Activated naive CD8-positive, alpha-beta T cell treated with anti-CD3 and anti-CD28 coated beads, Interleukin-2, amount 50 U/mL, for 24 hours (primary cell): ENCODE measurements around the gene AFF1.
"Not testable (repeated sequence)": the region's sequence is repeated elsewhere in the genome, so short reads cannot be mapped to it uniquely, and the experiment has no call there.

Source experiments
- ATAC-seq: fragments of 150-1000 bp; cut with Tn5 transposase; one replicate; pipeline ENCODE4 v1.10.0; 2021
- DNase-seq: peaks from one replicate; pipeline ENCODE4 v3.0.0; 2021
- H3K27ac Mint-ChIP-seq: one replicate; pipeline ENCODE4 v1.8.0; 2021; ENCODE audit warnings: mild to moderate bottlenecking, mixed read lengths
- H3K27me3 Mint-ChIP-seq: one replicate; pipeline ENCODE4 v1.8.0; 2021; ENCODE audit warnings: mixed read lengths
- H3K36me3 Mint-ChIP-seq: one replicate; pipeline ENCODE4 v1.8.0; 2021; ENCODE audit warnings: low read depth, mixed read lengths
- H3K4me1 Mint-ChIP-seq: one replicate; pipeline ENCODE4 v1.8.0; 2021; ENCODE audit warnings: mixed read lengths
- H3K4me3 Mint-ChIP-seq: one replicate; pipeline ENCODE4 v1.8.0; 2021; ENCODE audit warnings: mild to moderate bottlenecking, moderate library complexity, mixed read lengths
- H3K9me3 Mint-ChIP-seq: one replicate; pipeline ENCODE4 v1.8.0; 2021; ENCODE audit warnings: mixed read lengths

AFF1 gene

GRCh38 chr4:87032884-87033533 is 98.2 kb downstream of the AFF1 start:
- Mint-ChIP-seq H3K36me3 (no peaks in the 10 kb centered on the region), H3K27ac (no peak overlapping the region), H3K4me1 (peaks cover 38% of the 10 kb centered on the region), H3K27me3 (no peaks in the 10 kb centered on the region), H3K4me3 (no peak overlapping the region), H3K9me3 (no peaks in the 10 kb centered on the region)
- DNase-seq (no peak), ATAC-seq (no peak)

DNA sequence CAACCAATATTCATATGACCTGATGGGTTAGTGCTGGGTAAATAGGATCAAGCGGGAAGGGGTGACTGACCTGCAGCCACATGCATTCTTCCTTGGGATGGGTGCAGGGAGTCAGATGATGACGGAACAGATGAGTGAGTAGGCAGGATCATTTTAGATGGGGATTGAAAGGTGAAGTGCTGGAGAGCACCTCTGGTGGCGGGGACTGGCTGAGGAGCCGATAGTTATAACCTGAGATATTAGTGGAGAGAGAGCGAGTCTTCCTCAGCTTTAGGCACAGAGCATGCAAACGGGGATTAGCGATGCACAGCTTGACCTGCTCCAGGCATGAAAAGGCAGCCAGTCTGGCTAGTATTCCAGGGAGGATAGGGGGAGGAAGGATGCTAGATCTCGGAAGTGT is 99.1 kb downstream of the AFF1 start:
- no peaks in the 10 kb centered on the region for H3K36me3 Mint-ChIP-seq
- no peak overlapping the region for H3K4me3 Mint-ChIP-seq
- no peaks in the 10 kb centered on the region for H3K27me3 Mint-ChIP-seq
- ATAC-seq: no peak
- no peak overlapping the region for H3K27ac Mint-ChIP-seq
- DNase-seq: no peak
- H3K4me1 Mint-ChIP-seq: peaks cover 44% of the 10 kb centered on the region
- no peaks in the 10 kb centered on the region for H3K9me3 Mint-ChIP-seq

- ATAC-seq (peak; percentile 70), DNase-seq (no peak)
- Mint-ChIP-seq H3K36me3 (no peaks in the 10 kb centered on the region), H3K27me3 (no peaks in the 10 kb centered on the region), H3K27ac (peak overlapping the region; percentile 30), H3K4me3 (no peak overlapping the region), H3K4me1 (peaks cover 45% of the 10 kb centered on the region), H3K9me3 (no peaks in the 10 kb centered on the region)
These were observed 99.7 kb downstream of the AFF1 start for GRCh38 chr4:87034527-87034926.

GRCh38 chr4:87035881-87036509 is 101.2 kb downstream of the AFF1 start:
- Mint-ChIP-seq H3K9me3 (no peaks in the 10 kb centered on the region), H3K27me3 (no peaks in the 10 kb centered on the region), H3K36me3 (no peaks in the 10 kb centered on the region), H3K27ac (no peak overlapping the region), H3K4me1 (peaks cover 42% of the 10 kb centered on the region), H3K4me3 (no peak overlapping the region)
- DNase-seq: no peak
- ATAC-seq: no peak

DNA sequence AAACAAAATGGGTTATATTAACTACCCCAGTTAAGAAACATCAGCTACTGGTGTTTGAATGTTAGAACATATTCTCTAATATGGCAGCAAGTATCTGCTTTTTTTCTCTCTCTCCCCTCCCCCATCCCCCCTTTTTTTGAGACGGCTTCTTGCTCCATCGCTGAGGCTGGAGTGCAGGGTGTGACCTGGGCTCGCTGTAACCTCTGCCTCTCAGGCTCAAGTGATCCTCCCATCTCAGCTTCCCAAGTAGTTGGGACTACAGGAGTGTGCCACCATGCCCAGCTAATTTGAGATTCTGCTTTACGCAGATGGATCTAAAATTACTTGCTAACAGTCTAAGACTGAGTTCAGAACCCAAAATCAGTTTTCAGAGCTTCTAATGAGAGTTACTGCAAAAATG is 101.9 kb downstream of the AFF1 start:
- H3K27me3 Mint-ChIP-seq: no peaks in the 10 kb centered on the region
- no peak overlapping the region for H3K4me3 Mint-ChIP-seq
- no peaks in the 10 kb centered on the region for H3K36me3 Mint-ChIP-seq
- H3K9me3 Mint-ChIP-seq: no peaks in the 10 kb centered on the region
- H3K27ac Mint-ChIP-seq: no peak overlapping the region
- no peak for DNase-seq
- H3K4me1 Mint-ChIP-seq: peaks cover 49% of the 10 kb centered on the region
- ATAC-seq: no peak

DNA sequence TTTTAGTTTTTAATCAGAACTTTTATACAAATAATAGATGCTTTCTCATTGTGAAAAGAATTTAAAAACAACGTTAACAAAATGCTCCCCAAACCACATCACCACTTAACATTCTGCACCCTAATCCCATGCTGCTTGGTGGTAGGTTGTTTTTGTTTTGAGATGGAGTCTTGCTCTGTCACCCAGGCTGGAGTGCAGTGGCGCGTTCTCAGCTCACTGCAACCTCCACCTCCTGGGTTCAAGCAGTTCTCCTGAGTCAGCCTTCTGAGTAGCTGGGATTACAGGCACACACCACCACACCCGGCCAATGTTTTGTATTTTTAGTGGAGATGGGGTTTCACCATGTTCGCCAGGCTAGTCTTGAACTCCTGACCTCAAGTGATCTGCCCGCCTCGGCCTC is 102.4 kb downstream of the AFF1 start:
- H3K9me3 Mint-ChIP-seq, H3K4me3 Mint-ChIP-seq, H3K27me3 Mint-ChIP-seq, DNase-seq, H3K36me3 Mint-ChIP-seq, ATAC-seq, H3K27ac Mint-ChIP-seq: not testable (repeated sequence)
- H3K4me1 Mint-ChIP-seq: peaks cover 54% of the 10 kb centered on the region

DNA sequence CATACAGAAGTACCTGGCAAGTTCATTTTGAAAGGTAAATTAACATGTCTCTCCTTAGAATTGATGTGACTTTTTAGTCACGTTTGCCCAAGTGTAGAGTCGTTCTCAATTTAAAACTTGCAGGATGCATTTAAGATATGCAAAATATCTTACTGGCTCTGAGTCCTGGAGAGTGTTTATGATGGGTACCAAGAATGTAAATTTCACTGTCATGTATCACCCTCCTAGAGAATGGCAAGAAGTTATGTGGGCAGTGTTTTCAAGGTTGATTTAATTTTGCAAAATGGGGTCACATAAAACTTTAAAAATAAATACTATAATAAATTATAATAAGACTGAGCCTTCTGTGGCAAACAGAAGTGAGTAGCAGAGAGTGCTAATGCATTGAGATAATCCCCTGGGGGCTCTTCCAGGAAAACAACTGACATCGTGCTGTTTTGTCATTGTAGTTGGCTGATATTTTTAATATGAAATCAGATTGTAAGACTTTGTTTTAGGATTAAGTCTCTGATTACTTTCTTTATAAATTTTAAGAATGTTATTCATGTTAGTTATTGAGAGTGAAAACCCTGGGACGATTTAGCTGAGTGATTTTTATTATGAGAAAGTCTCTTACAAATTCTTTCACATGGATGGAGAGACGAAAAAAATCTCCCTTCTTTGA is 103.0 kb downstream of the AFF1 start:
- Mint-ChIP-seq H3K9me3 (no peaks in the 10 kb centered on the region), H3K27ac (peak overlapping the region; percentile 72), H3K27me3 (no peaks in the 10 kb centered on the region), H3K4me3 (no peak overlapping the region), H3K4me1 (peaks cover 60% of the 10 kb centered on the region), H3K36me3 (no peaks in the 10 kb centered on the region)
- ATAC-seq: no peak
- no peak for DNase-seq

DNA sequence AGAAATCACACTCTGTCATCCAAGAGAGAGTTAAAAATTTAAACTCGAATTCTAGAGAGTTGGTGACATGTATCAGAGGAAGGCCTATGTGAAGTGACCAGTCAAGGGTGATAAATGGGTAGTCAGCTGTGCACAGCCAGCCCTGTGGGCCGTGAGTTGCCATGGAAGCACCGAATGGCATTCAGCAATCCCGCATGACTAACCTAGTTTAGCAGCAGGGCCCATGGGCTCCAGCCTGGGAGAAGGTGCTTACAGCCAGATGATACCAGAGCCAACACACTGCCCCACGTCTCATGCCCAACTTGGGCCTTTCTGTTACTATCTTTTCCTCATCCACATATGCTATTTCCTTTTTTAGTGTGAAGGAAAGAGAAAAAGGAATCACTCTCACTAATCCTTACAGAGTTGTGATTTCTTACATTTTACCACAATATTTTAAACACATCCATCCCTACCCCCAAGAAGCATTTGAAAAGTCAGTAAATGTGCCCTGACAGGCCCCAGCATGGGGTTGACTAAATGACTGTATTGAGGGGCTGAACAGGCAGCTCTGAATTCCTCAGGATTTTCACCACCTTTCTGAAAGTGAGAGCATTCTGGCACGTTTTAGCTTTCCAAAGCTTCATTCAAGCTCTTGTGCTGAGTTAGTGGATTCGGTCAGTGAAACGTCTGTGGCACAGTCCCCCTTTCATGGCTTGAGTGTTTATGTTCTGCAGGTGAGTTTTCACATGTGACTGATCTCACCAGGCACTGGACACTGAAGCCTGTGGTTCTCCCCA is 104.2 kb downstream of the AFF1 start:
- ATAC-seq (peak; percentile 44), DNase-seq (no peak)
- Mint-ChIP-seq H3K27ac (no peak overlapping the region), H3K4me1 (peaks cover 70% of the 10 kb centered on the region), H3K4me3 (no peak overlapping the region), H3K36me3 (no peaks in the 10 kb centered on the region), H3K27me3 (no peaks in the 10 kb centered on the region), H3K9me3 (no peaks in the 10 kb centered on the region)

DNA sequence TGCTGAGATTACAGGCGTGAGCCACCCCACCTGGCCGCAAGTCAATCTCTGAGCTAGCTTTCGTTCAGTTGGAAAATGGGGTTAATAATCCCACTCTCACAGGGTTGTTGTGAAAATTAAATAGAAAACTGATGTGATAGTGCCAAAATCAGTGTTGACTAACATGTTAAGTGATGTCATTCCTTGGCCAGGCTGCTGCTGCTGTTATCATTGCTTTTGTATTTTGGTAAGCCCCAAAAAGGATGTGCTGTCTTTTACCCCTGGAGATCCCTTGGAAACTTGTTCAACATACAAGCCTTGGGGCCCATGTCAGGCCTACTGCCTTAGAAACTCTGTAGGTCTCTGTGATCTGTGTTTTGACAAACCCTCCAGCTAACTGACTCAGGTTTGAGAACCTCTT is 106.3 kb downstream of the AFF1 start:
- DNase-seq (no peak), ATAC-seq (peak; percentile 38)
- peak overlapping the region; percentile 35 for H3K27ac Mint-ChIP-seq
- H3K4me3 Mint-ChIP-seq: no peak overlapping the region
- peaks cover 63% of the 10 kb centered on the region for H3K4me1 Mint-ChIP-seq
- H3K27me3 Mint-ChIP-seq: no peaks in the 10 kb centered on the region
- no peaks in the 10 kb centered on the region for H3K36me3 Mint-ChIP-seq
- H3K9me3 Mint-ChIP-seq: no peaks in the 10 kb centered on the region

DNA sequence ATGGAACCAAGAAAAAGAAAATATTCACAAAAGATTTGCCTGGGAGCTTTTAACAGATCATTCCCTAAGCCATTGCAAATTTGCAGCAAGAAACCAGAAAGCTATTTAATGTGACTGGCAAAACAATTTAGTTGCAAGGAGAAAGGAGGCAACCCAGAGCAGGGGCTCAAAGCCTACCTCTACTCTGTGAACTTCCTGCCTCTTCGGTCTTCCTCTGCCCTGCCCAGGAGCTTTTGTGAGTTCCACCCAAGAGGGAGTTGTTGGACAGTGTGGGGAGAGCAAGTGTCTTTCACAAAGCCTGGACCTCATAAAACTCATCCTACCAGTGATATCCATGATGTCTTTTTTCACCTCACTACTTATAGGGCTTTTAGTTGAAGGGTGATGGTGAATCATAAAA is 107.4 kb downstream of the AFF1 start:
- peaks cover 10% of the 10 kb centered on the region for H3K36me3 Mint-ChIP-seq
- no peaks in the 10 kb centered on the region for H3K9me3 Mint-ChIP-seq
- no peak for DNase-seq
- H3K4me1 Mint-ChIP-seq: peaks cover 54% of the 10 kb centered on the region
- H3K27me3 Mint-ChIP-seq: no peaks in the 10 kb centered on the region
- ATAC-seq: no peak
- no peak overlapping the region for H3K27ac Mint-ChIP-seq
- H3K4me3 Mint-ChIP-seq: no peak overlapping the region

GRCh38 chr4:87042986-87043820 is 108.4 kb downstream of the AFF1 start:
- DNase-seq (no peak), ATAC-seq (no peak)
- H3K27ac Mint-ChIP-seq: no peak overlapping the region
- peaks cover 50% of the 10 kb centered on the region for H3K4me1 Mint-ChIP-seq
- H3K9me3 Mint-ChIP-seq: no peaks in the 10 kb centered on the region
- H3K4me3 Mint-ChIP-seq: no peak overlapping the region
- peaks cover 14% of the 10 kb centered on the region for H3K36me3 Mint-ChIP-seq
- H3K27me3 Mint-ChIP-seq: no peaks in the 10 kb centered on the region

- DNase-seq (no peak), ATAC-seq (no peak)
- Mint-ChIP-seq H3K4me3 (no peak overlapping the region), H3K36me3 (peaks cover 14% of the 10 kb centered on the region), H3K4me1 (peaks cover 48% of the 10 kb centered on the region), H3K9me3 (no peaks in the 10 kb centered on the region), H3K27ac (no peak overlapping the region), H3K27me3 (no peaks in the 10 kb centered on the region)
These were observed 109.9 kb downstream of the AFF1 start for GRCh38 chr4:87044511-87045233.

- Mint-ChIP-seq H3K4me3 (no peak overlapping the region), H3K9me3 (no peaks in the 10 kb centered on the region), H3K27me3 (no peaks in the 10 kb centered on the region), H3K27ac (no peak overlapping the region), H3K36me3 (peaks cover 17% of the 10 kb centered on the region), H3K4me1 (peaks cover 53% of the 10 kb centered on the region)
- DNase-seq: no peak
- ATAC-seq: no peak
These were observed 110.4 kb downstream of the AFF1 start for GRCh38 chr4:87045234-87045558.

GRCh38 chr4:87045659-87046058 is 110.8 kb downstream of the AFF1 start:
- no peak for ATAC-seq
- H3K27me3 Mint-ChIP-seq: no peaks in the 10 kb centered on the region
- peaks cover 58% of the 10 kb centered on the region for H3K4me1 Mint-ChIP-seq
- H3K9me3 Mint-ChIP-seq: no peaks in the 10 kb centered on the region
- DNase-seq: no peak
- H3K27ac Mint-ChIP-seq: no peak overlapping the region
- no peak overlapping the region for H3K4me3 Mint-ChIP-seq
- peaks cover 22% of the 10 kb centered on the region for H3K36me3 Mint-ChIP-seq
